Right lobe of liver (tissue), 6 donors: ENCODE data around the gene CEP135. TPM values are rescaled to one million over a fixed set of nuclear protein-coding genes. Genes with fewer than 3 reads are reported as not detected.

ENCODE experiments used
- ATAC-seq, 4 donors: fragments of 200-7000 bp; cut with Tn5 transposase; one replicate each; pipeline ENCODE4 v1.9.1; 2020; ENCODE audit warnings: mild to moderate bottlenecking in 4 of 4, moderate library complexity in 4 of 4
- DNase-seq, 3 donors: peaks; one replicate each; pipeline ENCODE4 v3.0.0-alpha.2; 2020
- H3K27ac ChIP-seq, 3 donors: fragments of 200-600 bp; one replicate each; pipeline ENCODE4 v1.8.0; 2022
- H3K27me3 ChIP-seq, 2 donors: fragments of 200-600 bp; one replicate each; pipeline ENCODE4 v1.8.0; 2022
- H3K36me3 ChIP-seq, 4 donors: fragments of 200-600 bp; sonication (generic) in 1 of 4; one replicate each; pipeline versions ENCODE4 v1.5.1 to v1.8.0; 2017 to 2022; ENCODE audit warnings: control low read depth in 1 of 4
- H3K4me1 ChIP-seq, 4 donors: fragments of 200-600 bp; sonication (generic) in 1 of 4; one replicate each; pipeline versions ENCODE4 v1.5.1 to v1.8.0; 2017 to 2022; ENCODE audit warnings: control low read depth in 1 of 4
- H3K4me3 ChIP-seq, 3 donors: fragments of 200-600 bp; one replicate each; pipeline ENCODE4 v1.8.0; 2022
- H3K9me3 ChIP-seq, 4 donors: fragments of 200-600 bp; sonication (generic) in 1 of 4; one replicate each; pipeline versions ENCODE4 v1.5.1 to v1.8.0; 2017 to 2022; ENCODE audit warnings: control low read depth in 1 of 4
- CTCF ChIP-seq, 4 donors: fragments of 200-600 bp in 3 of 4; fragments of 450-650 bp in 1 of 4; IDR thresholded peaks; one replicate each; pipeline versions ENCODE4 v1.5.1 to v1.8.0; 2016 to 2022; ENCODE audit warnings: antibody characterized with exemption in 4 of 4, mild to moderate bottlenecking in 2 of 4
- POLR2A ChIP-seq: fragments of 450-650 bp; IDR thresholded peaks from one replicate; pipeline ENCODE4 v1.6.1; 2017; ENCODE audit warnings: antibody characterized with exemption, mild to moderate bottlenecking
- WGBS: methylation state at CpG from one replicate; pipeline ENCODE4 v1.1.6; 2018; ENCODE audit warnings: low coverage, low lambda C conversion rate; ENCODE audit not compliant: insufficient coverage; ENCODE audit errors: missing lambda C conversion rate; 5-methylcytosine and 5-hydroxymethylcytosine counted together
- intact Hi-C, 2 donors: fragments of 100-400 bp; cut with DNase I; formaldehyde crosslinking; loops; one replicate each; pipeline versions ENCODE4 v1.11.2 to v1.14.1; 2022
- total RNA-seq, 6 experiments: library from RNA; depleted of rRNA in 2 of 6; stranded (reverse); fragments of >200 nt in 2 of 6; fragmentation: NEBNext Ultra II Directional in 3 of 6; extraction: Animal tissue kit (Norgen Biotek cat#: 25700) in 3 of 6; gene quantifications; one replicate each; pipeline versions ENCODE4 v1.1.0 to v1.2.4, GENCODE V29; 2016 to 2023
- donor health status: DM: no; HTN: yes; CAD: no.
- donor health status: DM: no; HTN: no; CAD: no.
- donor health status: DM: no; HTN: no; CAD: no.
- donor health status: DM: no; HTN: yes; CAD: no.
- donor health status: DM: no; HTN: yes; CAD: no.

Gene CEP135
- total RNA-seq, 6 experiments from 2014 or later = 0.59 to 2.4 (median 1.7) TPM

GRCh38 chr4:56052966-56053365 lies 104.2 kb downstream of the CEP135 start:
- H3K36me3 ChIP-seq = no peaks in the 10 kb centered on the region
- 46% methylated on average over 5 of the region's 5 CpGs for WGBS
- no peak for ATAC-seq
- no peak for DNase-seq
- H3K9me3 ChIP-seq = no peaks in the 10 kb centered on the region
- no peak overlapping the region for H3K27ac ChIP-seq
- TF ChIP-seq CTCF (IDR thresholded peaks at IDR 0.05) (no peak), POLR2A (no peak)
- peaks cover 0 to 7% (median under 1%) of the 10 kb centered on the region in 4 donors for H3K4me1 ChIP-seq
- intact Hi-C loops = no loop called here
- peaks cover 0 to 14% of the 10 kb centered on the region in 2 donors for H3K27me3 ChIP-seq
- no peak overlapping the region for H3K4me3 ChIP-seq

- no peak for DNase-seq
- intact Hi-C loops = no loop called here
- Histone ChIP-seq H3K27ac (no peak overlapping the region), H3K4me1 (no peaks in the 10 kb centered on the region), H3K4me3 (no peak overlapping the region), H3K36me3 (no peaks in the 10 kb centered on the region), H3K9me3 (no peaks in the 10 kb centered on the region), H3K27me3 (peaks cover 0 to 10% of the 10 kb centered on the region in 2 donors)
- 56% methylated on average over 7 of the region's 8 CpGs for WGBS
- TF ChIP-seq CTCF (IDR thresholded peaks at IDR 0.05) (no peak), POLR2A (no peak)
- no peak for ATAC-seq
These were observed 106.6 kb downstream of the CEP135 start for GRCh38 chr4:56055027-56055977.

- WGBS = 30% methylated on average over 1 of the region's 1 CpG
- no peak for TF ChIP-seq POLR2A
- TF ChIP-seq CTCF (IDR thresholded peaks at IDR 0.05) = no peak
These were observed 107.2 kb downstream of the CEP135 start for GRCh38 chr4:56055991-56056390.

GRCh38 chr4:56058555-56058954 lies 109.8 kb downstream of the CEP135 start:
- WGBS = 79% methylated on average over 2 of the region's 2 CpGs
- Histone ChIP-seq H3K4me1 (no peaks in the 10 kb centered on the region), H3K27ac (no peak overlapping the region), H3K9me3 (no peaks in the 10 kb centered on the region), H3K4me3 (no peak overlapping the region), H3K36me3 (no peaks in the 10 kb centered on the region), H3K27me3 (no peaks in the 10 kb centered on the region)
- ATAC-seq (no peak), DNase-seq (no peak)
- TF ChIP-seq POLR2A (no peak), CTCF (IDR thresholded peaks at IDR 0.05) (no peak)
- intact Hi-C loops = no loop called here

More at GRCh38 chr4:56055991-56056390, 107.2 kb downstream of the CEP135 start:
- Histone ChIP-seq H3K36me3 (no peaks in the 10 kb centered on the region), H3K4me3 (no peak overlapping the region), H3K4me1 (no peaks in the 10 kb centered on the region), H3K27ac (no peak overlapping the region), H3K27me3 (peaks cover 0 to 7% of the 10 kb centered on the region in 2 donors), H3K9me3 (no peaks in the 10 kb centered on the region)
- ATAC-seq (no peak), DNase-seq (no peak)
- intact Hi-C loops = no loop called here
